HG02973 (cell line): ENCODE results near the gene OSCP1.

Source experiments
- ATAC-seq: cut with Tn5 transposase; IDR thresholded peaks from one replicate; pipeline ENCODE4 v1.9.1; 2021; ENCODE audit warnings: moderate library complexity; ENCODE audit not compliant: unreplicated experiment

OSCP1 gene

DNA sequence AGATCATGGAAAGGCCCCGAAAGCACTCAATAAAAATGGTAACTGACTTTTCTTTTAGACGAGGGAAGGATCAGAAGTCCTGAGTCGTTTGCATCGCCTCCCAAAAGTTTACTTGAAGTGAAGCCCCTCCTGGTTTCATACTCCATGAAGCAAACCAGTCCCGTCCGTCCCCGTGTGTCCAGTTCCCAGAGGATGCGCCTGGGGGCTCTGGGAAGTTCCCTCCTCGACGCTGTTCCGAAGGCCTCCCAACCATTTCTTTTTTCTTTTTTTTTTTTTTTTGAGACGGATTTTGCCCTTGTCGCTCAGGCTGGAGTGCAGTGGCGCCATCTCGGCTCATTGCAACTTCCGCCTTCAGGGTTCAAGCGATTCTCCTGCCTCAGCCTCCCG is 661 bp upstream of the OSCP1 start:
- ATAC-seq, result no peak

GRCh38 chr1:36448530-36449056 is 1.7 kb downstream of the OSCP1 start:
- no peak for ATAC-seq

GRCh38 chr1:36447450-36447849 is 2.8 kb downstream of the OSCP1 start:
- no peak for ATAC-seq

GRCh38 chr1:36446746-36447145 is 3.5 kb downstream of the OSCP1 start:
- ATAC-seq, result no peak

DNA sequence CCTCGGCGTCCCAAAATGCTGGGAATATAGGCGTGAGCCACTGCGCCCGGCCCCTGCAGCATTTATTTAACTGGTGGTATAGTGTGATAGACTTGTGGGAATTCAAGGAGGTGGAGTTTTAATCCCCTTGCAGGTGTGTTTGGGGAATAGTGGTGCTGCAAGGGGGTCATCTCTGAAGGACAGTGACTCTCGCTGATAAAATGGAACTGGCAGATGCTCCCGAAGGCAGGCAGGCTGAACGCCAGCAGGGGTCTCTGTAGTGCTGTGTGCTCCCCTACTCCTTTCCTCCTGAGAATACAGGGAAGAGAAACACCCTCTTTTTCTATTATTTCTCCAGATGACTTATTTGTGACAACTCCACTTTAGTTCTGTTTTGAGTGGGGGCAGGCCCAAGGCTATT is 4.0 kb downstream of the OSCP1 start:
- ATAC-seq, result no peak

GRCh38 chr1:36443297-36443696 is 7.0 kb downstream of the OSCP1 start:
- ATAC-seq, result no peak

DNA sequence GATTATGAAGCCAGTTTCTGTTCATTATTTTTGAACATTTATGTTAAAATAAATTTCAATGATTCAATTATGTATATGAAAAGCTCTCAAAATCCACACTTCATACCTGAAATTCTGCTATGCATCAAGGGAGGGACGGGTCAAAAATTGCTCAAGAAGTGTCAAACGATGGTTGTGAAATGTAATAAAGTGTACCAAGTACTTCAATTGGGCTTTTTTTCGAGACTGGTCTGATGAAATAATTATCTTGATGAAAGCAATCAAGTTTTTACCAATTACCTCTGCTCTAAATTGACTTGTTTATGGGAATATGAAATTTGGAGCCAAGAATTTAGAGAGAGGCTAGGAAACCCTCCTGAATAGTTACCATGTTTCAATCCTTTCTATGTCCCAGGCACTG is 7.9 kb downstream of the OSCP1 start:
- ATAC-seq, result no peak

DNA sequence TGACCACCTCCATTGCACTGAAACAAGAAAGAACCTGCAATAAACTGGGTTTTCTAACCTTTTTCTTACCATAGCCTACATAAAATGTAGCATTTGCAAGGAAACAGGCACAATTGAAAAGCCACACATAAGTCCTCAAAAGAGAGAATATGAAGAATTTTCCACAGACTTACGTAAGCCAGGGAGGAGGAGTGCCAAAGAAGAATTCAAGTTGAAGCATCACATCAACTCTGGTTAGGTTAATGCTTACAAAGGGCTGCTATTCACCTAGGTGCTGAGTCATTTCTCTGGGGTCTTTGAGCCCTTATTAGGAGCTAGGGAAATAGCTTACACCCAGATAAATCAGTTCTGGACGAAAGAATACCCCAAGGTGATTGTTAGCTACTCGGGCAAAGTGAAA is 9.6 kb downstream of the OSCP1 start:
- ATAC-seq, result no peak

GRCh38 chr1:36440044-36440443 is 10.2 kb downstream of the OSCP1 start:
- ATAC-seq, result no peak

DNA sequence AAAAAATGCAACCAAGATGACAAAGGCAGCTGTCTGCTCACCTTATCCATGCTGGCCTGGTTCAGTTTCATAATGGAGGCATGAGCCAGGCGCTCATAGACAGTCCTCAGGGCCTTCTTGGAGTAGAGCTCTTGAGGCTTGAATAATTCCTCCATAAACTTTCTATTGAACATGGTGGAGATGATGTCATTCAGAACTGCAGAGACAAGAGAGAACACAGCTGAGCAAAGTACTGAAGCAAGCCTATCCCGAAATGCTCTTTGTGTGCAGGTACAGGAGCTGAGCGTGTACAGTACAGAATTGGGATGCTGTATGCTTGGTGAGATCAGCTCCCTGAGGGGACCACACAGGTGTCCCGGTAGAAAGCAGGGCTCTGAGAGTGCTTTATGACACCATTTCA is 11.5 kb downstream of the OSCP1 start:
- ATAC-seq, result no peak

GRCh38 chr1:36436821-36437220 is 13.4 kb downstream of the OSCP1 start:
- no peak for ATAC-seq

DNA sequence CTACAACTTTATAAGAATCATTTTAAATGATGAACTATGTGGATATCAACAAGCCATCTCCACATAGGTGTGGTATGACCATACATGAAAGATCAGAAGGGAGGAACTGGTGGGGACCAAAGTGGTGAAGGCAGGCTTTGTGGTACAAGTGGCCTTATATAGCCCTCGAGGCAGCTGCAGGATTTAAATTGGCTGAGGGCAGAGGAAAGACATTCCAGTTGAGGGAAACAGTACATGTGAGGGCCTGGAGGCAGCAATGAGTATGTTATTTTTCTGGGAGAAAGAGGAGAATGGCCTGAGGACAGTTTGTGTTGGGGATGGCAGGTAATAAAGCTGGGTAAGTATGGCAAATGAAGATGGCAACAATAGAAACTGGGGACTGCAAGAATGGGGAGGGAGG is 17.1 kb downstream of the OSCP1 start:
- ATAC-seq, result no peak

DNA sequence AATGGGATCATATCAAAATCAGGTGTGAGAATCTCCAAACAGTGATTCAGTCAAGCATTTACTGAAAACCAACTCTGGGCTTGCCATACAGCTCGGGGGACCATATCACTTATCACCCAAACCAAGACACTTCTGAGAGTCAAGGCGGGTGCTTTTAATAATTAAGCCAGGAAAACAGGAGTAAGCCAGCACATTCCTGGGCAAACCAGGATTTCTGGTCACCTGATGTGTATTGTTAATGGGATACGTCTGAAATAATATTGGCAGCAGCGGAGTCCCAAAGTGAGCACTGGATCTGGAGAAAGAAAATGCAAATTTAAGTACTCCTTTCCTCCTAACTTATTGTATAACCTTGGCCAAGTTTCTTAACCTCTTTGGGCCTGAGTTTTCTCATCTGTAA is 17.6 kb downstream of the OSCP1 start:
- ATAC-seq, result no peak

DNA sequence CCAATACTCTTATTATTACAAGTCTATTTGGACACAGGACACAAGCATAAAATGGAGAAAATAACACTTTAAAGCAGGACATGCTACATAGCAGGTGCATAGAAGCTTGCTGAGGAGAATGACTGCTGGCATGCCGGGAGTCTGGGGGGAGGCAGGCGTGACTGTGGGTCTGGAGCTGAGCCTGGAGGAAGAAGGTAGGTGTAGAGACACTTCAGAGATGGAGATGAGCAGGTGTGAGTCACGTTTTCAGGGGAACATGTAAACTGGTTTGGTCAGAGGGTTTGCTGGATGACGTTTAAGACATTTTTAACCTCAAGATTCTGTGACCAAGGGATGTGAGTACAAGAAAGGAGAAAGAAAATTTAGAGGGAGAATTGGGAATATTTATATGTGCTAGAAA is 24.5 kb downstream of the OSCP1 start:
- ATAC-seq, result no peak

DNA sequence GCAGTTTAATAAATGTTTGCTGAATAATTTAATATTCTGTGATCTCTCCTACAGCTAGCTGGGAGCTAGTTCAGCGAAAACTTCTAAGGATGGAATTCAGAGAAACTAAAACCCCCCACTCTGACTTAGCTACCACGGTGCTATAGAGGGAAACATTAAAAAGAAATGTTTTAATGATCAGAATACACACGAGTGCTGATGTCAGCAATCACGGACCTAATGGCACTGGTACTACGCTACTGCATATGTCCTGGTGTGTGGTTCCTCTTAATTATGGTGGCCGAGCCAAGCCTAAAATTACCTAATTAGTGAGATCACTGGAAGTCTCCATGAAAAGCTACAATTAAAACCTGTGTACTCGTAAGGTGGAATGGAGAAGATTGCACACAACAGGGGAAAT is 28.6 kb downstream of the OSCP1 start:
- no peak for ATAC-seq

GRCh38 chr1:36420836-36421317 is 29.4 kb downstream of the OSCP1 start:
- ATAC-seq, result no peak

- ATAC-seq, result no peak
Observed at GRCh38 chr1:36420409-36420808, 29.8 kb downstream of the OSCP1 start.

DNA sequence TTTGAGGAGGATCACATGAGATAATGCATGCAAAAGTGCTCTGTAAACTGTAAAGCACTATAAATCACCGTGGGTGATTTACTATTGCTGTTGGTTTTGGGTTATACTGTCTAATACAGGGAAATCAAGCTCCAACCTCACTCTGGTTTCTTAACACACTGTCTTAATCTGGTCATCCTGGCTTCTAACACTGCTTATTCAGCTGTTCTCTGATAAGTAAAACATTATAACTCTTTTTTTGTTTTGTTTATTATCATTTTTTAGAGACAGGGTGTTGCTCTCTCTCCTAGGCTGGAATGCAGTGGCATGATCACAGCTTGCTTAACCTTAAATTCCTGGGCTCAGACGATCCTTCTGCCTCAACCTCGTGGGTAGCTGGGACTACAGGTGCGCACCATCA is 30.7 kb downstream of the OSCP1 start:
- ATAC-seq, result no peak

GRCh38 chr1:36419140-36419539 is 31.1 kb downstream of the OSCP1 start:
- ATAC-seq, result no peak

GRCh38 chr1:36417931-36418330 is 32.3 kb downstream of the OSCP1 start:
- ATAC-seq, result no peak

DNA sequence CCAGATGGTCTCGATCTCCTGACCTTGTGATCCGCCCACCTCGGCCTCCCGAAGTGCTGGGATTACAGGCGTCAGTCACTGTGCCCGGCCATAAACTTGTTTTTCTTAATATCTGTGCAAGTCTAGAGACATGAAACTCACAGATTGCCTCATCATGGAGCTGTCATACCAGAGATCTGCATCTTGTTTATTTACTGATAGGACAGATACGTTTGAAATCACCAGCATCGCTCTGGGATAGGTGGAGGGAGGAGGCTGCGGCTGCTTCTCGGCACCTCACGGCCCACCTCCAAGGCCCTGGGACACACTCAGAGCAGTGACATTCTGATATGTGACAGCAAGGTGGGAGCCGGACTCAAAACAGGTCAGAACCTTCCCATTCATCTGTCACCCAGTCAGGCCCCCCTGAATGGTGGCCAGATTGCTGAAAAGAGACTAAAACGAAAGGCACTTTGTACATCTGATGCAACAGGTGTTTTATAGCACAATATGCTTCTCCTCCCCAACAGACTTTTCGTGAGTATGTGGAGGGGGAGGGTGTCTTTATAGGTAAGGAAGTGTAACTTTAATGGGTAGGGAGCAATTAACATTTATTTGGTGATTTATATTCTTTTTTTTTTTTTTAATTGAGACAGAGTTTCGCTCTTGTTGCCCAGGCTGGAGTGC is 34.5 kb downstream of the OSCP1 start:
- no peak for ATAC-seq

DNA sequence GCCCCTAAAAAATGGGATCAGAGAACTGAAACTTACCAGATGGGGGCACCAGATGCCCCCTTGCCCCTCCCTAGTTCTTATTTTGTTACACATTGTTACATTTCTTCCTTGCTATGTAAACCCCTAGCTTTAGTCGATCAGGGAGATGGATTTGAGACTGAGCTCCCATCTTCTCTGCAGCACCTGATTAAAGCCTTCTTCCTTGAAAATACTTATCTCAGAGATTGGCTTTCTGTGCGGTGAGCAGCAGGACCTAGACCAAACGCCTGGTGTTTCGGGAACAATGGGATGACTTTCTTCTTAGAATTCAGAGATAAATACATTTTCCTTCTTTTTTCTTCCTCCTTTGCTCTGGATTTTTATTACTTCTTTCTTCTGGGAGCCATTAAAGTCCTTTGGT is 35.9 kb downstream of the OSCP1 start:
- ATAC-seq, result no peak
